Measurements from ENCODE around the gene OR52A5.

Gene OR52A5

DNA sequence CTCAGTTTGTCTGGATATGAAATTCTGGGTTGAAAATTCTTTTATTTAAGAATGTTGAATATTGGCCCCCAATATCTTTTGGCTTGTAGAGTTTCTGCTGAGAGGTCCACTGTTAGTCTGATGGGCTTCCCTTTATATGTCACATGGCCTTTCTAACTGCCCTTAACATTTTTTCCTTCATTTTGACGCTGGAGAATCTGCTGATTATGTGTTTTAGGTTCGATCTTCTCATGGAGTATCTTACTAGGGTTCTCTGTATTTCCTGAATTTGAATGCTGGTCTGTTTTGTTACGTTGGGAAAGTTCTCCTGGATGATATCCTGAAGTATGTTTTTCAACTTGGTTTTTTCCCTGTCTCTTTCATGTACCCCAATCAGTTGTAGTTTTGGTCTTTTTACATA is 22.8 kb downstream of the OR52A5 start:
- no peak for DNase-seq (ENCODE audit: low read depth)

DNA sequence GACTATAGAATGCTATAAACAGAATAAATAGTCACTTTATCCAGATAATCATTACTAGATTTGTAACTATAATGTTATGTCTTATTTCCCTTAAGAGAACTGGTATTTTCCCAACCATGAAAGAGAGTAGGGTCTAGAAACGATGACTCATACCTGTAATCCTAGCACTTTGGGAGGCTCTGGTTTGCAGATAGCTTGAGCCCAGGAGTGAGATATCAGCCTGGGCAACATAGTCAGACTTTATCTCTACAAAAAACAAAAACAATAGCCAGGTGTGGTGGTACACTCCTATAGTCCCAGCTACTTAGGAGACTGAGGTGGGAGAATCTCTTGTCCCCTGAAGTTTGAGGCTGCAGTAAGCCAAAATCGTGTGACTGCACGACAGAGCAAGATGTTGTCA is 30.9 kb downstream of the OR52A5 start:
- DNase-seq (ENCODE audit: low read depth) = no peak

DNA sequence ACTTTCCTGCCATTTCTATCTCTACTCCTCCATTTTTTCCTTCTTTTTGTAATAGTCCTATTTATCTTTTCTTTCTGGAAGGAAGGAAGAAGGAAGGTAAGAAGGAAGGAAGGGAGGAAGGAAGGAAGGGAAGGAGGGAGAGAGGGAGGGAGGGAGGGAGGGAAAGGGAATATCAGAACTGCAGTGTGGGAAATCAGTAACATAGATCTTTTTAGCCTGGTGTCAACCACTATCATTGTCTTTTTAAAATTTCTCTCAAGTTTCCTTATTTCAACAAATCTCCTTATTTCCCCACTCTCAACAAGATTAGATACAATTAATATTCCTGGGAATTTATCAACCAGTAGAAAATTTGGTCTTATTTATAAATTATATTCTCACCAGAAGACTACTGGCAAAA is 35.1 kb downstream of the OR52A5 start:
- no peak for DNase-seq (ENCODE audit: low read depth)

DNA sequence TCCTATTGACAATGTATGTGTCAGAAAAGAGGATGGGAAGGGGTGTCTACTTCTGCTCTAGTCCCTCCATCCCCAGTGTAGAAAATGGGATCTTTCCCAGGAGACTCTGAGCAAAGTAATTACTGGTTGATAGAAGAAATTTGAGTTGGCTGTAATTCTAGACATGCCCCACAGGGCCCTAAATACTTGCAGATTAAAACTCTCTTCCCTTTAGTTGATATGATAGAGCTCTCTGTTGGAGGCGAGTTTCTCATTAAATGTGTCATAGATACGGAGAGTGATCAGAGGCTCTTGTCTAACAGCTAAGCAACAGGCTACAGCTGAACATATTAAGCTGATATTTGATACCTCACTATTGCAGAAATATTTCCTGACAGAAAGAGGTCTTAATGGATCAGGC is 35.9 kb downstream of the OR52A5 start:
- no peak for DNase-seq (ENCODE audit: low read depth)

DNA sequence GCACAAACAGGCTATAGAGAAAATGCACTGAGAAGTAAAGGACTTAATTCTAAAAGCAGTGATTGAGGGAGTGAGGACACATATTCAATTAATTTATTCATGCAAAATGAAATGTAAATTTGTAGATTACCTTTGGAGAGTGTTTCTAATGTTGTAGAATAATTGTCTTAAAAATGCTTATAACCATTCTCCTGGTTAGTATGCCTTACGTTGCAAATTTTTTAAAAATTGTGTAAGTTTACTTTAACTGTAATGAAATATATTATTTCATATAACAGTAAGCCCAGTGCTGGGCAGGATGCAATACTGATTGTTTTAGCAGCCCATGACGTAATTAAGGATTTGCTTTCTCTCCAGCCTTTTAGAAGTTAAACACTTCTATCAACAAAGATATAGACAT is 42.1 kb downstream of the OR52A5 start:
- DNase-seq (ENCODE audit: low read depth) = no peak

DNA sequence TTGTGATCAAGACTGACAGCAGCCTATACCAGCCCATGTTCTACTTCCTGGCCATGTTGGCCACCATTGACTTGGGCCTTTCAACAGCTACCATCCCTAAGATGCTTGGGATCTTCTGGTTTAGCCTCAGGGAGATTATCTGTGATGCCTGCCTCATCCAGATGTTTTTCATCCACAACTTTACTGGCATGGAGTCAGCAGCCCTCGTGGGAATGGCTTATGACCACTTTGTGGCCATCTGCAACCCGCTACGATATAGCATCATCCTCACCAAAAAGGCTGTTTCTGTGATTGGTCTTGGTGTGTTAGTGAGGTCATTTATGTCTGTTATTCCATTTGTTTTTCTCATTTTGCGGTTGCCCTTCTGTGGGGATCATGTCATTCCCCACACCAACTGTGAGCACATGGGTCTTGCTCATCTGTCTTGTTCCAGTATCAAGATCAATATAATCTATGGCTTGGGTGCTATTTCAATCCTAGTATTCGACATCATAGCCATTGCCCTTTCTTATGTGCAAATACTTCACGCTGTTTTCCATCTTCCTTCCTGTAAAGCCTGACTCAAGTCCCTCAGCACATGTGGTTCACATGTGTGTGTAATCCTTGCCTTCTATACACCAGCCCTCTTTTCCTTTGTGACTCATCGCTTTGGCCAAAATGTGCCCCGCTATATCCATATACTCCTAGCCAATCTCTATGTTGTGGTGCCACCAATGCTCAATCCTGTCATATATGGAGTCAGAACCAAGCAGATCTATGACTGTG is 45.2 kb downstream of the OR52A5 start:
- no peak for DNase-seq (ENCODE audit: low read depth)

DNA sequence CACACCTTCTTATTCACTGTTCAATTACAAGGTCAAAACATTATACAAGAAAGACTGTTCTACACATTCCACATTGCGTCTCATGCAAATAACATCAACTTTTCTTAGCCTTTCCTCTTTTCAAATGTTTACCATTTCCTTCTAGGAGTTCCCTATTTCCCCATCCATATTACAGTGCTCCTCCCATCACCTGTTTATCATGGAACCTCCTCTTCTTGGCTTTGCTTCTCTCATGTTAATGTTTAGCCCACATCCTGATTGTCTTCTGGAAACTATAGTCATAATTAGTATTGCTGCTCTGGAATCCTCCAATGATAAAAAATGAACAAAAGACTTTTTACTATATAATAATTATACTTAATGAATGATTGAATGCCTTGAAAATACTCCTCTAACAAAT is 47.5 kb downstream of the OR52A5 start:
- DNase-seq (ENCODE audit: low read depth) = no peak

DNA sequence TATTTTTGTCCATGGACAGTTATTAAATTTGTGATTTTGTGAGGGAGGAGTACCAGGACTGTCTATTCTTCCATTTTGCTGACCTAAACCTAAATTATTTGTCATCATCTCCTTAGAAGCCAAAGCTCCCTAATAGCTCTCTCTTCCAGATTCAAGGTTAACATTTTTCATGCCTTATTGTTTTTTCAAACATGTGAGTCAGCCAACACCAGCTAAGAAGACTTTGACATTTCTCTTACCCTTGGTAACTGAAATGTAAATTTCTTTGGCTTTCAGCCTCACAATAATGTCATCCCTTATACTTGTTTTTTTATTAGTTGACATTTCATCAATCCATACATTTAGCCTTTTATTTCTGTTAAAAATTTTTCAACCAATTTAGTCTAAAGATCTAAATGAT is 49.6 kb downstream of the OR52A5 start:
- no peak for DNase-seq (ENCODE audit: low read depth)

DNA sequence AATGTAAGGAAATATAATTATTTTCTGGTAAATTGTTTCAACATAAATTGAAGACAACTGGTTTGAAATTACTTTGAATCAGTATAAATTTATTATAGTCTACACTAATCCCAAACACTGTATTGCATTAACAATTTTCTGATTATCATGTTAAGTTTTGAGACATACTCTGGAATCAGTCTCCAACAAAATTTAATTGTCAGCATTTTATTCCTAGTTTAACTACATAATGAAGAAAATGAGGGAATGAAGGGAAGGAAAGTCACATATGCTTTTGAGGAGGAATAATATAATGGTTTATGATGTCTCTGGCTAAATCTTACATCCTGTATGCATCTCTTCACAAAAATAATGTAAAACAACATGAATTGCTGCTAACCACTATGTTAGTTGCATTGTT is 54.6 kb downstream of the OR52A5 start:
- no peak for DNase-seq (ENCODE audit: low read depth)

DNA sequence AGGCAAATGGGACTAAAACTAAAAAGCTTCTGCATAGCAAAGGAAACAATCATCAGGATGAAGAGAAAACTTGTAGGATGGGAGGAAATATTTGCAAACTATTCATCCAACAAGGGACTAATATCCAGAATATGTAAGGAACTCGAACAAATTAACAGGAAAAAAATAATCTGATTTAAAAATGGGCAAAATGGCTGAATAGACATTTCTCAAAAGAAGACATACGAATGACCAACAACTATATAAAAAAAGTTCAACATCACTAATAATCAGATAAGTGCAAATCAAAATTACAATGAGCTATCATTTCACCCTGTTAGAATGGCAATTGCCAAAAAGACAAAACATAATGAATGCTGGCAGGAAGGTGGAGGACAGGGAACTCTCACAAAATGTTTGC is 56.8 kb downstream of the OR52A5 start:
- no peak for DNase-seq (ENCODE audit: low read depth)
